Endothelial cell (in vitro differentiated cells): ENCODE results near the gene NELFA. TPM values are rescaled to one million over a fixed set of nuclear protein-coding genes. Genes with fewer than 3 reads are reported as not detected.
A peak's percentile ranks its signal among the peaks of the same experiment; 100 is the strongest.

Experiments used
- DNase-seq: peaks from one replicate; pipeline ENCODE4 v3.0.0; 2021; ENCODE audit warnings: low spot score
- H3K27ac Mint-ChIP-seq: one replicate; pipeline ENCODE4 v1.8.0; 2021; ENCODE audit warnings: mixed read lengths, inconsistent platforms; ENCODE audit not compliant: unreplicated experiment
- H3K27me3 Mint-ChIP-seq: one replicate; pipeline ENCODE4 v1.8.0; 2021; ENCODE audit warnings: mild to moderate bottlenecking, moderate library complexity, mixed read lengths, inconsistent platforms; ENCODE audit not compliant: unreplicated experiment
- H3K36me3 Mint-ChIP-seq: one replicate; pipeline ENCODE4 v1.8.0; 2021; ENCODE audit warnings: mild to moderate bottlenecking, low read depth, mixed read lengths, inconsistent platforms; ENCODE audit not compliant: unreplicated experiment
- H3K4me1 Mint-ChIP-seq: one replicate; pipeline ENCODE4 v1.8.0; 2021; ENCODE audit warnings: mild to moderate bottlenecking, mixed read lengths, inconsistent platforms; ENCODE audit not compliant: unreplicated experiment
- H3K4me3 Mint-ChIP-seq: one replicate; pipeline ENCODE4 v1.8.0; 2021; ENCODE audit warnings: mild to moderate bottlenecking, mixed read lengths, inconsistent platforms; ENCODE audit not compliant: unreplicated experiment
- H3K9me3 Mint-ChIP-seq: one replicate; pipeline ENCODE4 v1.8.0; 2021; ENCODE audit warnings: mixed read lengths, inconsistent platforms; ENCODE audit not compliant: unreplicated experiment
- CTCF ChIP-seq: fragments of 200-600 bp; sonication (generic); IDR thresholded peaks from one replicate; pipeline ENCODE4 v1.5.0; 2021; ENCODE audit warnings: antibody characterized with exemption; ENCODE audit not compliant: unreplicated experiment
- total RNA-seq: library from RNA; stranded (reverse); fragmentation: NEBNext Ultra II Directional; extraction: Animal tissue kit (Norgen Biotek cat#: 25700); gene quantifications from one replicate; pipeline ENCODE4 v1.2.1, GENCODE V29; 2021; ENCODE audit not compliant: unreplicated experiment

NELFA gene
- total RNA-seq, 1 donor from 2014 or later: 30.2 TPM

- no peak for DNase-seq
- TF ChIP-seq CTCF: no peak
- Mint-ChIP-seq H3K27me3 (peaks cover 4% of the 10 kb centered on the region), H3K9me3 (no peaks in the 10 kb centered on the region), H3K4me3 (no peak overlapping the region), H3K36me3 (peaks cover 26% of the 10 kb centered on the region), H3K4me1 (no peaks in the 10 kb centered on the region), H3K27ac (no peak overlapping the region)
Measured at GRCh38 chr4:1993169-1993516, 15.6 kb downstream of the NELFA start.

GRCh38 chr4:1992468-1993168 is 16.2 kb downstream of the NELFA start:
- DNase-seq: peak; percentile 60
- Mint-ChIP-seq H3K9me3 (no peaks in the 10 kb centered on the region), H3K4me1 (no peaks in the 10 kb centered on the region), H3K4me3 (no peak overlapping the region), H3K27me3 (peaks cover 4% of the 10 kb centered on the region), H3K27ac (no peak overlapping the region), H3K36me3 (peaks cover 24% of the 10 kb centered on the region)
- peak; percentile 40 for TF ChIP-seq CTCF

GRCh38 chr4:1991596-1992434 is 17.0 kb downstream of the NELFA start:
- H3K27ac Mint-ChIP-seq: no peak overlapping the region
- DNase-seq: no peak
- no peak for TF ChIP-seq CTCF
- H3K4me3 Mint-ChIP-seq: no peak overlapping the region
- H3K36me3 Mint-ChIP-seq: peaks cover 18% of the 10 kb centered on the region
- peaks cover 4% of the 10 kb centered on the region for H3K27me3 Mint-ChIP-seq
- no peaks in the 10 kb centered on the region for H3K9me3 Mint-ChIP-seq
- no peaks in the 10 kb centered on the region for H3K4me1 Mint-ChIP-seq

GRCh38 chr4:1991087-1991486 is 17.7 kb downstream of the NELFA start:
- no peak for DNase-seq
- no peak overlapping the region for H3K27ac Mint-ChIP-seq
- no peak for TF ChIP-seq CTCF
- peaks cover 4% of the 10 kb centered on the region for H3K27me3 Mint-ChIP-seq
- no peaks in the 10 kb centered on the region for H3K4me1 Mint-ChIP-seq
- H3K9me3 Mint-ChIP-seq: no peaks in the 10 kb centered on the region
- H3K36me3 Mint-ChIP-seq: peaks cover 14% of the 10 kb centered on the region
- no peak overlapping the region for H3K4me3 Mint-ChIP-seq

GRCh38 chr4:1990676-1991075 is 18.1 kb downstream of the NELFA start:
- TF ChIP-seq CTCF: no peak
- H3K36me3 Mint-ChIP-seq: peaks cover 10% of the 10 kb centered on the region
- no peaks in the 10 kb centered on the region for H3K4me1 Mint-ChIP-seq
- H3K27me3 Mint-ChIP-seq: peaks cover 4% of the 10 kb centered on the region
- no peak for DNase-seq
- H3K4me3 Mint-ChIP-seq: no peak overlapping the region
- H3K27ac Mint-ChIP-seq: no peak overlapping the region
- H3K9me3 Mint-ChIP-seq: no peaks in the 10 kb centered on the region
